Measurements from ENCODE around the gene ATP5ME. TPM values are rescaled to one million over a fixed set of nuclear protein-coding genes. Genes with fewer than 3 reads are reported as not detected.

The ATP5ME gene
- polyA plus RNA-seq, 3 donors: 163 to 397 (median 367) TPM

DNA sequence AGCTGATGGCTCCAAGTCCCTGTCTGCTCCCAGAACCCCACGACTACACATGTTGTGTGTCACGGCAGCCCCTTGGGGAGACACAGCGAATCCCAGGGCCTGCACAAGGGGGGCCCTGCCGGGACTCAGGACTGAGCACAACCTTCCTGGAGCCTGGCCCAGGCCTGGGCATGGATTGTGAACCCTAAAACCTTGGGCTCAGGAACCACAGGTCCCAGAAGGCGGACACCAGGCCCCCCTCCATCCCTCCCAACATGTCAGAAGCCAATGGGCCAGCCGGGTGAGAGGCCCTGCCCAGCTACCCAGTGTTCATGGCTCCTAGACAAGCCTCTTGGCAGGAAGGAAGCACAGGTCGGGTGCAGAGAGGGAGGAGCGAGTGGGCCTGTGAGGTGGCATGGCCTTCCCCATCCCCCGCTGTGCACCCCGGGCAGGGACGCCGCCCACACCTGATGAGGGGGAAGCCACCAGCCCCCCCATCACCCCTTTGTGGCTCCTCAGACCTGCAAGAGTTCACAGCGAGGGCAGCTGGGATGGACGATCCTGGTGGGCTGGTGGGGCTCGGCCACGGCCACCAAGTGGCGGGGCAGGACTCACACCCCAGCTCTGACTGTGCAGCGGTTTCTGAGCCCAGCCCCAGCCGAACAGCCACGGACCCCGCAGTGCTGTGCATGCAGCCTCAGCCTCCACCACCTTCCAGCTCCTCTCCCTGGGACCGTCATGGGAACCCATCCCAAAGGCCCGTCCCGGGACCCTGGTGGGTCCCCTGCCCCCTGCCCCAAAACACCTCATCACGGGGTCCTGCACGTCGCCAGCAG, 45.0 kb downstream of the ATP5ME start:
- Mint-ChIP-seq H3K4me3 (no peak overlapping the region), H3K9me3 (peaks cover 15 to 36% (median 24%) of the 10 kb centered on the region in 7 donors), H3K27me3 (ENCODE audit: low read depth in 3 of 3) (peaks cover 0 to 7% (median 4%) of the 10 kb centered on the region in 3 donors), H3K36me3 (no peaks in the 10 kb centered on the region), H3K27ac (no peak overlapping the region), H3K4me1 (peaks cover 3% of the 10 kb centered on the region)
- H2AFZ ChIP-seq (ENCODE audit: insufficient read depth, low read depth, low read length, poor library complexity, severe bottlenecking): no peak overlapping the region
- H3K27ac ChIP-seq (ENCODE audit: low read depth in 1 of 2, low read length in 2 of 2): no peak overlapping the region
- 93% methylated on average over 20 of the region's 27 CpGs for WGBS (ENCODE audit: insufficient coverage)
- no peaks in the 10 kb centered on the region for H3K36me3 ChIP-seq (replicated peaks in 1 of 2; ENCODE audit: control insufficient read depth in 1 of 2, insufficient read depth in 2 of 2, low read length in 2 of 2)
- no peak overlapping the region for H3K4me3 ChIP-seq (replicated peaks in 1 of 3; ENCODE audit: low read depth in 2 of 3, low read length in 3 of 3)
- peaks cover 17 to 20% of the 10 kb centered on the region in 2 donors for H3K9me3 ChIP-seq (replicated peaks in 1 of 2; ENCODE audit: control insufficient read depth in 1 of 2, insufficient read depth in 1 of 2, low read length in 2 of 2)
- H3K4me1 ChIP-seq (ENCODE audit: control insufficient read depth in 1 of 2, insufficient read depth in 2 of 2, low read length in 2 of 2): no peaks in the 10 kb centered on the region
- intact Hi-C loops (cut with micrococcal nuclease): no loop called here
- no peaks in the 10 kb centered on the region for H3K27me3 ChIP-seq (ENCODE audit: control insufficient read depth in 2 of 2, insufficient read depth in 2 of 2, low read length in 2 of 2)
- no peak overlapping the region for H3K4me2 ChIP-seq (replicated peaks; ENCODE audit: extremely low read depth, low read length, poor library complexity, severe bottlenecking)
- TF ChIP-seq, protein P1, sequence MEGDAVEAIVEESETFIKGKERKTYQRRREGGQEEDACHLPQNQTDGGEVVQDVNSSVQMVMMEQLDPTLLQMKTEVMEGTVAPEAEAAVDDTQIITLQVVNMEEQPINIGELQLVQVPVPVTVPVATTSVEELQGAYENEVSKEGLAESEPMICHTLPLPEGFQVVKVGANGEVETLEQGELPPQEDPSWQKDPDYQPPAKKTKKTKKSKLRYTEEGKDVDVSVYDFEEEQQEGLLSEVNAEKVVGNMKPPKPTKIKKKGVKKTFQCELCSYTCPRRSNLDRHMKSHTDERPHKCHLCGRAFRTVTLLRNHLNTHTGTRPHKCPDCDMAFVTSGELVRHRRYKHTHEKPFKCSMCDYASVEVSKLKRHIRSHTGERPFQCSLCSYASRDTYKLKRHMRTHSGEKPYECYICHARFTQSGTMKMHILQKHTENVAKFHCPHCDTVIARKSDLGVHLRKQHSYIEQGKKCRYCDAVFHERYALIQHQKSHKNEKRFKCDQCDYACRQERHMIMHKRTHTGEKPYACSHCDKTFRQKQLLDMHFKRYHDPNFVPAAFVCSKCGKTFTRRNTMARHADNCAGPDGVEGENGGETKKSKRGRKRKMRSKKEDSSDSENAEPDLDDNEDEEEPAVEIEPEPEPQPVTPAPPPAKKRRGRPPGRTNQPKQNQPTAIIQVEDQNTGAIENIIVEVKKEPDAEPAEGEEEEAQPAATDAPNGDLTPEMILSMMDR (IDR thresholded peaks at IDR 0.05): no peak
- H3K9ac ChIP-seq (ENCODE audit: insufficient read depth, low read length, poor library complexity, severe bottlenecking): no peak overlapping the region
- DNase-seq: no peak
- H3K79me2 ChIP-seq (ENCODE audit: insufficient read depth, low read length): no peaks in the 10 kb centered on the region
- H4K20me1 ChIP-seq (ENCODE audit: insufficient read depth, low read length): no peaks in the 10 kb centered on the region

DNA sequence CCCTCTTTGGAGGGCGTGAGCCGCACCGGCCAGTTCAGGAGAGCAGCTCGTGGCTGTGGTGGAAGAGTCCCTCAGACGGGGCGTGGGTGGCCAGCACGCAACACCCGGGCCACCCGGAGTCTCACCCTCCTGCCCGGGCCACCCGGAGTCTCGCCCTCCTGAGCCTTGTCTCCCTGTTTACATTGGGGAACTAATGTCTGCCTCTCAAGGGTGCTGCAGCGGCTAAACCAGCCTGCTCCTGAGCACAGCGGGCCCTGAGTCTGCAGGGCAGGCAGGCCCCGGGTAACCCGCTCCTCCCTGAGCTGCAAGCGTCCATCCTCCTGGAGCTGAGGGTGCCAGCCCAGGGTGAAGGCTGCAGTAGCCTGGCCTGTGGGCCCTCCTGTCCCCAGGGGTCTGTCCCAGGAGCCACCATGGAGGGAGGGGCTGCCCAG, 45.8 kb downstream of the ATP5ME start:
- no peaks in the 10 kb centered on the region for H3K27me3 ChIP-seq (ENCODE audit: control insufficient read depth in 2 of 2, insufficient read depth in 2 of 2, low read length in 2 of 2)
- 97% methylated on average over 17 of the region's 17 CpGs for WGBS (ENCODE audit: insufficient coverage)
- H3K4me3 ChIP-seq (replicated peaks in 1 of 3; ENCODE audit: low read depth in 2 of 3, low read length in 3 of 3): no peak overlapping the region
- DNase-seq: no peak
- Mint-ChIP-seq H3K4me3 (no peak overlapping the region), H3K9me3 (peaks cover 13 to 29% (median 19%) of the 10 kb centered on the region in 7 donors), H3K27ac (no peak overlapping the region), H3K36me3 (no peaks in the 10 kb centered on the region), H3K27me3 (ENCODE audit: low read depth in 3 of 3) (peaks cover 0 to 7% (median 4%) of the 10 kb centered on the region in 3 donors), H3K4me1 (peaks cover 3% of the 10 kb centered on the region)
- TF ChIP-seq, protein P1 (IDR thresholded peaks at IDR 0.05): no peak
- no peaks in the 10 kb centered on the region for H4K20me1 ChIP-seq (ENCODE audit: insufficient read depth, low read length)
- H3K9ac ChIP-seq (ENCODE audit: insufficient read depth, low read length, poor library complexity, severe bottlenecking): no peak overlapping the region
- no peaks in the 10 kb centered on the region for H3K36me3 ChIP-seq (replicated peaks in 1 of 2; ENCODE audit: control insufficient read depth in 1 of 2, insufficient read depth in 2 of 2, low read length in 2 of 2)
- H3K9me3 ChIP-seq (replicated peaks in 1 of 2; ENCODE audit: control insufficient read depth in 1 of 2, insufficient read depth in 1 of 2, low read length in 2 of 2): peaks cover 15 to 18% of the 10 kb centered on the region in 2 donors
- intact Hi-C loops (cut with micrococcal nuclease): no loop called here
- no peaks in the 10 kb centered on the region for H3K79me2 ChIP-seq (ENCODE audit: insufficient read depth, low read length)
- H3K4me2 ChIP-seq (replicated peaks; ENCODE audit: extremely low read depth, low read length, poor library complexity, severe bottlenecking): no peak overlapping the region
- no peaks in the 10 kb centered on the region for H3K4me1 ChIP-seq (ENCODE audit: control insufficient read depth in 1 of 2, insufficient read depth in 2 of 2, low read length in 2 of 2)
- no peak overlapping the region for H2AFZ ChIP-seq (ENCODE audit: insufficient read depth, low read depth, low read length, poor library complexity, severe bottlenecking)
- no peak overlapping the region for H3K27ac ChIP-seq (ENCODE audit: low read depth in 1 of 2, low read length in 2 of 2)
